ENCODE results near the gene PBX1. TPM values are rescaled to one million over a fixed set of nuclear protein-coding genes. Genes with fewer than 3 reads are reported as not detected.
A peak's percentile ranks its signal among the peaks of the same experiment; 100 is the strongest.

PBX1 gene
- total and polyA plus RNA-seq, 12 donors, result 13.3 to 91.8 (median 62.7) TPM

GRCh38 chr1:164779376-164779775 is 220.4 kb downstream of the PBX1 start:
- intact Hi-C loops (cut with DNase I), result loop anchor here in 2 of 10 donors (5.0 to 10.0 kb wide), 2 partner anchors 72 to 75 kb away; no protein-coding TSS in a partner anchor
- 62 to 69% methylated on average over 3 of the region's 3 CpGs for WGBS, 2 donors
- Histone ChIP-seq H3K9me3 (no peaks in the 10 kb centered on the region), H3K4me1 (peaks cover 8 to 68% (median 45%) of the 10 kb centered on the region in 9 donors), H3K27ac (peak overlapping the region in 6 of 10 donors; percentile 57 to 80 (median 67)), H3K36me3 (no peaks in the 10 kb centered on the region), H3K27me3 (no peaks in the 10 kb centered on the region), H3K4me3 (no peak overlapping the region)
- ATAC-seq (peak in 3 of 8 donors; percentile 5 to 27 (median 14)), DNase-seq (no peak)
- TF ChIP-seq, protein P1, sequence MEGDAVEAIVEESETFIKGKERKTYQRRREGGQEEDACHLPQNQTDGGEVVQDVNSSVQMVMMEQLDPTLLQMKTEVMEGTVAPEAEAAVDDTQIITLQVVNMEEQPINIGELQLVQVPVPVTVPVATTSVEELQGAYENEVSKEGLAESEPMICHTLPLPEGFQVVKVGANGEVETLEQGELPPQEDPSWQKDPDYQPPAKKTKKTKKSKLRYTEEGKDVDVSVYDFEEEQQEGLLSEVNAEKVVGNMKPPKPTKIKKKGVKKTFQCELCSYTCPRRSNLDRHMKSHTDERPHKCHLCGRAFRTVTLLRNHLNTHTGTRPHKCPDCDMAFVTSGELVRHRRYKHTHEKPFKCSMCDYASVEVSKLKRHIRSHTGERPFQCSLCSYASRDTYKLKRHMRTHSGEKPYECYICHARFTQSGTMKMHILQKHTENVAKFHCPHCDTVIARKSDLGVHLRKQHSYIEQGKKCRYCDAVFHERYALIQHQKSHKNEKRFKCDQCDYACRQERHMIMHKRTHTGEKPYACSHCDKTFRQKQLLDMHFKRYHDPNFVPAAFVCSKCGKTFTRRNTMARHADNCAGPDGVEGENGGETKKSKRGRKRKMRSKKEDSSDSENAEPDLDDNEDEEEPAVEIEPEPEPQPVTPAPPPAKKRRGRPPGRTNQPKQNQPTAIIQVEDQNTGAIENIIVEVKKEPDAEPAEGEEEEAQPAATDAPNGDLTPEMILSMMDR (IDR thresholded peaks at IDR 0.05), result peak in 1 of 9 donors; percentile 21

DNA sequence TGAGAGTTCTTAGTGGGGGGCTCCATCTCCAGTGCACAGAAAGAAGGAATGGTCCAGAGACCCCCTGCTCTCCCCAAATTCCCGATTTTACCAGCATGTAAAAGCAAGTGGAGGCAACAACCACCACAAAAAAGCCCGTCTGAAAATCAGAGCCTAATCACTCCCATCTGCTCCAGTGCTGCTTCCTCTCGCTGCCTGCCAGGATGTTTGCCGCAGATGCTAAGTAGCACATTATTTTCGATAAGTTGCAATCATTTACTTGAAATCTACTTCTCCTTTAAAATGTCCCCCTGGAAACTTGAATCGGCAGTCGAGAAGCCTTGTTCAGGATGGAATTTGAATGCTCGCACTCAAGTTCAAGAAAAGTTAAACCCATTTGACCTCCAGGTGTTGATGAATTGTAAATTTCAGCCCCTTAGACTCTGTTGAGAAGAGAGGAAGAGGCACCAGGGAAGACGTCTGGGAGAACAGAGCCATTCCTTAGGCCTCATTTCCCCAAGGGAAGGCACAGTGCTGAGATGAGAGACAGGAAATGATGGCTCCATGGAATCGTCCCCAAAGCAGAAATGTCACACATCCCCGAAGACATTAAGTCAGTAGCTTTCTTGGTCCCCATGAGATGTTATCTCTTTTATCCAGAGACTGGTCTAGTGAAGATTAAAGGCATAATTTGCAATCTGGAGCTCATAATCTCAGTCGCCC is 221.3 kb downstream of the PBX1 start:
- Histone ChIP-seq H3K27ac (peak overlapping the region in 9 of 10 donors; percentile 35 to 80 (median 62)), H3K4me1 (peaks cover 8 to 66% (median 42%) of the 10 kb centered on the region in 9 donors), H3K9me3 (no peaks in the 10 kb centered on the region), H3K27me3 (no peaks in the 10 kb centered on the region), H3K4me3 (no peak overlapping the region), H3K36me3 (no peaks in the 10 kb centered on the region)
- DNase-seq, result no peak
- ATAC-seq, result peak in 1 of 8 donors; percentile 30
- WGBS, 2 donors, result 66 to 74% methylated on average over 12 of the region's 12 CpGs
- TF ChIP-seq, protein P1 (IDR thresholded peaks at IDR 0.05), result no peak
- intact Hi-C loops (cut with DNase I), result loop anchor here in 8 of 10 donors (5.0 to 10.0 kb wide), 13 partner anchors 63 to 855 kb away; partner anchors contain the start of gene PBX1 (in 1 of the 8)

GRCh38 chr1:164780863-164781262 is 221.9 kb downstream of the PBX1 start:
- 37 to 61% methylated on average over 8 of the region's 8 CpGs for WGBS, 2 donors
- intact Hi-C loops (cut with DNase I), result loop anchor here in 8 of 10 donors (5.0 to 10.0 kb wide), 13 partner anchors 64 to 856 kb away; partner anchors contain the start of gene PBX1 (in 1 of the 8)
- Histone ChIP-seq H3K36me3 (no peaks in the 10 kb centered on the region), H3K27ac (peak overlapping the region in 9 of 10 donors; percentile 35 to 80 (median 62)), H3K4me3 (no peak overlapping the region), H3K9me3 (no peaks in the 10 kb centered on the region), H3K27me3 (no peaks in the 10 kb centered on the region), H3K4me1 (peaks cover 12 to 67% (median 48%) of the 10 kb centered on the region in 9 donors)
- peak; percentile 40 to 93 (median 68) for ATAC-seq
- TF ChIP-seq, protein P1 (IDR thresholded peaks at IDR 0.05), result no peak
- DNase-seq, result peak in 1 of 2 donors; percentile 24

GRCh38 chr1:164781972-164782371 is 223.0 kb downstream of the PBX1 start:
- 76 to 80% methylated on average over 1 of the region's 1 CpG for WGBS, 2 donors
- Histone ChIP-seq H3K36me3 (no peaks in the 10 kb centered on the region), H3K9me3 (no peaks in the 10 kb centered on the region), H3K4me3 (no peak overlapping the region), H3K27ac (peak overlapping the region in 8 of 10 donors; percentile 47 to 80 (median 63)), H3K4me1 (peaks cover 21 to 78% (median 58%) of the 10 kb centered on the region in 9 donors), H3K27me3 (no peaks in the 10 kb centered on the region)
- TF ChIP-seq, protein P1 (IDR thresholded peaks at IDR 0.05), result no peak
- ATAC-seq, result no peak
- no peak for DNase-seq
- intact Hi-C loops (cut with DNase I), result loop anchor here in 8 of 10 donors (5.0 to 10.0 kb wide), 13 partner anchors 65 to 857 kb away; partner anchors contain the start of gene PBX1 (in 1 of the 8)

Data from heart right ventricle (tissue), 16 donors.